GM23338 (cell line): Measurements from ENCODE around the gene GPR183. TPM values are rescaled to one million over a fixed set of nuclear protein-coding genes. Genes with fewer than 3 reads are reported as not detected.

Experiments used
- ATAC-seq: fragments of 200-7000 bp; cut with Tn5 transposase; 3 replicates; pipeline ENCODE4 v1.9.1; 2020
- DNase-seq: peaks from one replicate; pipeline ENCODE4 v3.0.0-alpha.2; 2015; ENCODE audit warnings: low spot score
- H2AFZ ChIP-seq: fragments of 200-600 bp; sonication (generic); 2 replicates; pipeline ENCODE4 v1.8.0; 2016; ENCODE audit warnings: antibody characterized with exemption, mild to moderate bottlenecking, moderate library complexity
- H3F3A ChIP-seq: fragments of 200-600 bp; sonication (generic); replicated peaks from 2 replicates; pipeline ENCODE4 v1.8.0; 2017; ENCODE audit warnings: antibody characterized with exemption, mixed run types, low read depth
- H3K27ac ChIP-seq: fragments of 200-600 bp; sonication (generic); 2 replicates; pipeline ENCODE4 v1.6.1; 2016; ENCODE audit warnings: low read depth
- H3K27me3 ChIP-seq: fragments of 200-600 bp; sonication (generic); 2 replicates; pipeline ENCODE4 v1.8.0; 2016; ENCODE audit warnings: mild to moderate bottlenecking, mixed run types, moderate library complexity; ENCODE audit not compliant: insufficient read depth
- H3K36me3 ChIP-seq: fragments of 200-600 bp; sonication (generic); 2 replicates; pipeline ENCODE4 v1.8.0; 2016; ENCODE audit warnings: mild to moderate bottlenecking; ENCODE audit not compliant: insufficient read depth
- H3K4me1 ChIP-seq: fragments of 200-600 bp; sonication (generic); 2 replicates; pipeline ENCODE4 v1.8.0; 2016; ENCODE audit warnings: mild to moderate bottlenecking, moderate library complexity; ENCODE audit not compliant: insufficient read depth
- H3K4me2 ChIP-seq: fragments of 200-600 bp; sonication (generic); 2 replicates; pipeline ENCODE4 v1.7.1; 2017; ENCODE audit warnings: mixed run types
- H3K4me3 ChIP-seq: fragments of 200-600 bp; sonication (generic); 2 replicates; pipeline ENCODE4 v1.6.1; 2016; ENCODE audit warnings: mixed run types
- H3K79me2 ChIP-seq: fragments of 200-600 bp; sonication (generic); replicated peaks from 2 replicates; pipeline ENCODE4 v1.8.0; 2017; ENCODE audit warnings: mild to moderate bottlenecking; ENCODE audit not compliant: insufficient read depth
- H3K9me2 ChIP-seq: fragments of 200-600 bp; sonication (generic); 2 replicates; pipeline ENCODE4 v1.8.0; 2017; ENCODE audit not compliant: insufficient read depth
- H4K20me1 ChIP-seq: fragments of 200-600 bp; sonication (generic); replicated peaks from 2 replicates; pipeline ENCODE4 v1.8.0; 2017; ENCODE audit warnings: mild to moderate bottlenecking; ENCODE audit not compliant: insufficient read depth
- H3K27ac Mint-ChIP-seq: 2 replicates; pipeline ENCODE4 v1.8.0; 2020; ENCODE audit warnings: inconsistent platforms, mild to moderate bottlenecking, moderate library complexity, mixed read lengths
- H3K27me3 Mint-ChIP-seq: 3 replicates; pipeline ENCODE4 v1.8.0; 2022; ENCODE audit warnings: low read depth, mild to moderate bottlenecking, moderate library complexity, mixed read lengths, inconsistent platforms; ENCODE audit not compliant: insufficient read depth, poor library complexity
- H3K36me3 Mint-ChIP-seq: 3 replicates; pipeline ENCODE4 v1.8.0; 2021; ENCODE audit warnings: low read depth, mild to moderate bottlenecking, inconsistent platforms, moderate library complexity, mixed read lengths
- H3K4me1 Mint-ChIP-seq: 3 replicates; pipeline ENCODE4 v1.8.0; 2020; ENCODE audit warnings: mild to moderate bottlenecking, inconsistent platforms, mixed read lengths
- H3K4me3 Mint-ChIP-seq: 3 replicates; pipeline ENCODE4 v1.8.0; 2021; ENCODE audit warnings: moderate library complexity, mild to moderate bottlenecking, inconsistent platforms, mixed read lengths
- H3K9me3 Mint-ChIP-seq: 3 replicates; pipeline ENCODE4 v1.8.0; 2020; ENCODE audit warnings: moderate library complexity, mild to moderate bottlenecking, inconsistent platforms, mixed read lengths
- EZH2 ChIP-seq: fragments of 200-600 bp; sonication (generic); IDR thresholded peaks from one replicate; pipeline ENCODE4 v1.8.0; 2017; ENCODE audit warnings: antibody characterized with exemption, mild to moderate bottlenecking, low read depth; ENCODE audit not compliant: unreplicated experiment
- EZH2phosphoT487 ChIP-seq: fragments of 200-600 bp; sonication (generic); IDR thresholded peaks from one replicate; pipeline ENCODE4 v1.8.1; 2018; ENCODE audit warnings: antibody characterized with exemption; ENCODE audit not compliant: unreplicated experiment
- JUNB ChIP-seq: IDR thresholded peaks from one replicate; pipeline ENCODE4 v1.6.1; 2016; ENCODE audit warnings: antibody characterized with exemption; ENCODE audit not compliant: unreplicated experiment
- NANOG ChIP-seq: IDR thresholded peaks from 2 replicates; pipeline ENCODE4 v1.6.1; 2016; ENCODE audit warnings: antibody characterized with exemption, borderline replicate concordance
- STAT1 ChIP-seq: IDR thresholded peaks from one replicate; pipeline ENCODE4 v1.6.1; 2016; ENCODE audit warnings: antibody characterized with exemption; ENCODE audit not compliant: unreplicated experiment
- ZNF114 ChIP-seq: fragments of 250-450 bp; sonication (Bioruptor Pico); IDR thresholded peaks from 2 replicates; pipeline ENCODE4 v1.5.0; 2020; ENCODE audit warnings: mild to moderate bottlenecking, moderate library complexity
- ZNF331 ChIP-seq: fragments of 250-450 bp; sonication (Bioruptor Pico); IDR thresholded peaks from 2 replicates; pipeline ENCODE4 v1.5.0; 2020; ENCODE audit warnings: low read depth, mild to moderate bottlenecking, moderate library complexity
- ZNF462 ChIP-seq: fragments of 250-450 bp; sonication (Bioruptor Pico); IDR thresholded peaks from 2 replicates; pipeline ENCODE4 v1.5.0; 2020; ENCODE audit warnings: mild to moderate bottlenecking, moderate library complexity
- polyA plus RNA-seq: library from polyadenylated mRNA; unstranded; fragments of >200 nt; fragmentation: Nextera tagmentation; extraction: Ambion mirVana; gene quantifications from 2 replicates; pipeline ENCODE4 v1.2.1, GENCODE V29; 2016
- total RNA-seq: library from RNA; depleted of rRNA; stranded (reverse); fragments of >200 nt; shearing (Covaris generic); gene quantifications from 2 replicates; pipeline ENCODE4 v1.2.3, GENCODE V29; 2014
- TF ChIP-seq, protein P1 (sequence below), 2 experiments: fragments of 200-600 bp in 1 of 2; sonication (generic) in 1 of 2; conservative IDR thresholded peaks; 2 replicates each; pipeline versions ENCODE4 v1.5.1 to v1.6.1; 2016 to 2017; ENCODE audit warnings: antibody characterized with exemption in 2 of 2, low read depth in 2 of 2, mild to moderate bottlenecking in 2 of 2, moderate library complexity in 1 of 2
- TF ChIP-seq, protein P2 (sequence below): IDR thresholded peaks from one replicate; pipeline ENCODE4 v1.6.1; 2018; ENCODE audit warnings: antibody characterized with exemption; ENCODE audit not compliant: unreplicated experiment
- TF ChIP-seq, protein P3 (sequence below): IDR thresholded peaks from 2 replicates; pipeline ENCODE4 v1.6.1; 2016; ENCODE audit warnings: antibody characterized with exemption

Gene GPR183
- total and polyA plus RNA-seq, 2 experiments from 2014 or later, result 0.78 TPM; not detected in 1

DNA sequence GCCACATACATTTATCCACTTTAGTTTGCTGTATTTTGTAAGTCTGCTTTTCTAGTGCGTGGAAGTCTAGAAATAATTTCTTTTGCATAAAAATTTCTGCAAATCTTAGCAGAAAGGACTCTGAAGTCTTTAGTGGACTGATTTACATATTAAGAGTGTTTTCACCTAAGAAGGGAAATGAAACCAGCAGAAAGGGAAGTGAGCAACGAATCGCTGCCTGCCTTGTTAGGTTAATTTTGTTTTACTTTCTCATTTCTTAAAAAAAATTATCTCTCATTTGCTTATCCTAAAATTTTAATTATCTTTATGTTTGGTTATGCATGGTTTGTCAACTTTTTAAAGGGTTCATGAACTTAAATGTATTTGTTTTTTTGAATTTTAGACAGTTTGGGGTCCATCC, 48.3 kb downstream of the GPR183 start (continued):
- TF ChIP-seq ZNF462, result no peak

GRCh38 chr13:99258210-99258860, 48.9 kb downstream of the GPR183 start, which contains the start of gene GPR18:
Gene GPR18, minus strand, starts transcription at chr13:99258379. Its CDS starts 2,507 bp downstream, at chr13:99255872.
- no peaks in the 10 kb centered on the region for H4K20me1 ChIP-seq
- no peak within 1 kb of the TSS for H2AFZ ChIP-seq
- H3K79me2 ChIP-seq, result 0 out of 2 replicates have a peak, but pooled peaks cover 12% of the 10 kb centered on the region
- Mint-ChIP-seq H3K27me3 (no peaks in the 10 kb centered on the region), H3K4me3 (no peak within 1 kb of the TSS), H3K4me1 (peaks cover 13% of the 10 kb centered on the region), H3K36me3 (peaks cover 7% of the 10 kb centered on the region; the same call in 2 of the 3 replicates), H3K27ac (peak within 1 kb of the TSS; percentile 11; the same call in 1 of the 2 replicates), H3K9me3 (no peaks in the 10 kb centered on the region)
- H3K4me3 ChIP-seq, result no peak within 1 kb of the TSS
- no peaks in the 10 kb centered on the region for H3K4me1 ChIP-seq
- DNase-seq (no peak), ATAC-seq (no peak)
- H3F3A ChIP-seq, result no peaks in the 10 kb centered on the region
- H3K36me3 ChIP-seq, result no peaks in the 10 kb centered on the region
- TF ChIP-seq JUNB (no peak), ZNF114 (no peak), ZNF331 (no peak), EZH2phosphoT487 (no peak), STAT1 (no peak), NANOG (no peak), EZH2 (no peak)
- TF ChIP-seq, protein P1, sequence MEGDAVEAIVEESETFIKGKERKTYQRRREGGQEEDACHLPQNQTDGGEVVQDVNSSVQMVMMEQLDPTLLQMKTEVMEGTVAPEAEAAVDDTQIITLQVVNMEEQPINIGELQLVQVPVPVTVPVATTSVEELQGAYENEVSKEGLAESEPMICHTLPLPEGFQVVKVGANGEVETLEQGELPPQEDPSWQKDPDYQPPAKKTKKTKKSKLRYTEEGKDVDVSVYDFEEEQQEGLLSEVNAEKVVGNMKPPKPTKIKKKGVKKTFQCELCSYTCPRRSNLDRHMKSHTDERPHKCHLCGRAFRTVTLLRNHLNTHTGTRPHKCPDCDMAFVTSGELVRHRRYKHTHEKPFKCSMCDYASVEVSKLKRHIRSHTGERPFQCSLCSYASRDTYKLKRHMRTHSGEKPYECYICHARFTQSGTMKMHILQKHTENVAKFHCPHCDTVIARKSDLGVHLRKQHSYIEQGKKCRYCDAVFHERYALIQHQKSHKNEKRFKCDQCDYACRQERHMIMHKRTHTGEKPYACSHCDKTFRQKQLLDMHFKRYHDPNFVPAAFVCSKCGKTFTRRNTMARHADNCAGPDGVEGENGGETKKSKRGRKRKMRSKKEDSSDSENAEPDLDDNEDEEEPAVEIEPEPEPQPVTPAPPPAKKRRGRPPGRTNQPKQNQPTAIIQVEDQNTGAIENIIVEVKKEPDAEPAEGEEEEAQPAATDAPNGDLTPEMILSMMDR (conservative IDR thresholded peaks at IDR 0.05; ENCODE audit: low read depth in 2 of 2), result no peak
- TF ChIP-seq, protein P2, sequence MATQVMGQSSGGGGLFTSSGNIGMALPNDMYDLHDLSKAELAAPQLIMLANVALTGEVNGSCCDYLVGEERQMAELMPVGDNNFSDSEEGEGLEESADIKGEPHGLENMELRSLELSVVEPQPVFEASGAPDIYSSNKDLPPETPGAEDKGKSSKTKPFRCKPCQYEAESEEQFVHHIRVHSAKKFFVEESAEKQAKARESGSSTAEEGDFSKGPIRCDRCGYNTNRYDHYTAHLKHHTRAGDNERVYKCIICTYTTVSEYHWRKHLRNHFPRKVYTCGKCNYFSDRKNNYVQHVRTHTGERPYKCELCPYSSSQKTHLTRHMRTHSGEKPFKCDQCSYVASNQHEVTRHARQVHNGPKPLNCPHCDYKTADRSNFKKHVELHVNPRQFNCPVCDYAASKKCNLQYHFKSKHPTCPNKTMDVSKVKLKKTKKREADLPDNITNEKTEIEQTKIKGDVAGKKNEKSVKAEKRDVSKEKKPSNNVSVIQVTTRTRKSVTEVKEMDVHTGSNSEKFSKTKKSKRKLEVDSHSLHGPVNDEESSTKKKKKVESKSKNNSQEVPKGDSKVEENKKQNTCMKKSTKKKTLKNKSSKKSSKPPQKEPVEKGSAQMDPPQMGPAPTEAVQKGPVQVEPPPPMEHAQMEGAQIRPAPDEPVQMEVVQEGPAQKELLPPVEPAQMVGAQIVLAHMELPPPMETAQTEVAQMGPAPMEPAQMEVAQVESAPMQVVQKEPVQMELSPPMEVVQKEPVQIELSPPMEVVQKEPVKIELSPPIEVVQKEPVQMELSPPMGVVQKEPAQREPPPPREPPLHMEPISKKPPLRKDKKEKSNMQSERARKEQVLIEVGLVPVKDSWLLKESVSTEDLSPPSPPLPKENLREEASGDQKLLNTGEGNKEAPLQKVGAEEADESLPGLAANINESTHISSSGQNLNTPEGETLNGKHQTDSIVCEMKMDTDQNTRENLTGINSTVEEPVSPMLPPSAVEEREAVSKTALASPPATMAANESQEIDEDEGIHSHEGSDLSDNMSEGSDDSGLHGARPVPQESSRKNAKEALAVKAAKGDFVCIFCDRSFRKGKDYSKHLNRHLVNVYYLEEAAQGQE, result no peak
- TF ChIP-seq, protein P3, sequence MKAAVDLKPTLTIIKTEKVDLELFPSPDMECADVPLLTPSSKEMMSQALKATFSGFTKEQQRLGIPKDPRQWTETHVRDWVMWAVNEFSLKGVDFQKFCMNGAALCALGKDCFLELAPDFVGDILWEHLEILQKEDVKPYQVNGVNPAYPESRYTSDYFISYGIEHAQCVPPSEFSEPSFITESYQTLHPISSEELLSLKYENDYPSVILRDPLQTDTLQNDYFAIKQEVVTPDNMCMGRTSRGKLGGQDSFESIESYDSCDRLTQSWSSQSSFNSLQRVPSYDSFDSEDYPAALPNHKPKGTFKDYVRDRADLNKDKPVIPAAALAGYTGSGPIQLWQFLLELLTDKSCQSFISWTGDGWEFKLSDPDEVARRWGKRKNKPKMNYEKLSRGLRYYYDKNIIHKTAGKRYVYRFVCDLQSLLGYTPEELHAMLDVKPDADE, result no peak
- no peaks in the 10 kb centered on the region for H3K27me3 ChIP-seq
- H3K4me2 ChIP-seq, result no peak within 1 kb of the TSS
- H3K27ac ChIP-seq, result no peak within 1 kb of the TSS
- no peaks in the 10 kb centered on the region for H3K9me2 ChIP-seq
